Measurements from ENCODE around the gene TSN.

- TF ChIP-seq POLR2AphosphoS5 (IDR thresholded peaks at IDR 0.05) (no peak), POLR2A (IDR thresholded peaks at IDR 0.05) (no peak), CTCF (IDR thresholded peaks at IDR 0.05) (no peak), EP300 (IDR thresholded peaks at IDR 0.05) (no peak)
Measured at GRCh38 chr2:121788685-121789084, 33.2 kb downstream of the TSN start.

All from stomach (tissue), 4 donors.